Activated CD4-positive, alpha-beta T cell treated with anti-CD3 and anti-CD28 coated beads, Interleukin-2, amount 50 U/mL, for 48 hours (primary cell): Measurements from ENCODE around the gene MICALL1.

Experiments
- DNase-seq, 2 experiments: peaks; one replicate each; pipeline ENCODE4 v3.0.0-alpha.2; 2020

The MICALL1 gene, protein sequence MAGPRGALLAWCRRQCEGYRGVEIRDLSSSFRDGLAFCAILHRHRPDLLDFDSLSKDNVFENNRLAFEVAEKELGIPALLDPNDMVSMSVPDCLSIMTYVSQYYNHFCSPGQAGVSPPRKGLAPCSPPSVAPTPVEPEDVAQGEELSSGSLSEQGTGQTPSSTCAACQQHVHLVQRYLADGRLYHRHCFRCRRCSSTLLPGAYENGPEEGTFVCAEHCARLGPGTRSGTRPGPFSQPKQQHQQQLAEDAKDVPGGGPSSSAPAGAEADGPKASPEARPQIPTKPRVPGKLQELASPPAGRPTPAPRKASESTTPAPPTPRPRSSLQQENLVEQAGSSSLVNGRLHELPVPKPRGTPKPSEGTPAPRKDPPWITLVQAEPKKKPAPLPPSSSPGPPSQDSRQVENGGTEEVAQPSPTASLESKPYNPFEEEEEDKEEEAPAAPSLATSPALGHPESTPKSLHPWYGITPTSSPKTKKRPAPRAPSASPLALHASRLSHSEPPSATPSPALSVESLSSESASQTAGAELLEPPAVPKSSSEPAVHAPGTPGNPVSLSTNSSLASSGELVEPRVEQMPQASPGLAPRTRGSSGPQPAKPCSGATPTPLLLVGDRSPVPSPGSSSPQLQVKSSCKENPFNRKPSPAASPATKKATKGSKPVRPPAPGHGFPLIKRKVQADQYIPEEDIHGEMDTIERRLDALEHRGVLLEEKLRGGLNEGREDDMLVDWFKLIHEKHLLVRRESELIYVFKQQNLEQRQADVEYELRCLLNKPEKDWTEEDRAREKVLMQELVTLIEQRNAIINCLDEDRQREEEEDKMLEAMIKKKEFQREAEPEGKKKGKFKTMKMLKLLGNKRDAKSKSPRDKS

DNA sequence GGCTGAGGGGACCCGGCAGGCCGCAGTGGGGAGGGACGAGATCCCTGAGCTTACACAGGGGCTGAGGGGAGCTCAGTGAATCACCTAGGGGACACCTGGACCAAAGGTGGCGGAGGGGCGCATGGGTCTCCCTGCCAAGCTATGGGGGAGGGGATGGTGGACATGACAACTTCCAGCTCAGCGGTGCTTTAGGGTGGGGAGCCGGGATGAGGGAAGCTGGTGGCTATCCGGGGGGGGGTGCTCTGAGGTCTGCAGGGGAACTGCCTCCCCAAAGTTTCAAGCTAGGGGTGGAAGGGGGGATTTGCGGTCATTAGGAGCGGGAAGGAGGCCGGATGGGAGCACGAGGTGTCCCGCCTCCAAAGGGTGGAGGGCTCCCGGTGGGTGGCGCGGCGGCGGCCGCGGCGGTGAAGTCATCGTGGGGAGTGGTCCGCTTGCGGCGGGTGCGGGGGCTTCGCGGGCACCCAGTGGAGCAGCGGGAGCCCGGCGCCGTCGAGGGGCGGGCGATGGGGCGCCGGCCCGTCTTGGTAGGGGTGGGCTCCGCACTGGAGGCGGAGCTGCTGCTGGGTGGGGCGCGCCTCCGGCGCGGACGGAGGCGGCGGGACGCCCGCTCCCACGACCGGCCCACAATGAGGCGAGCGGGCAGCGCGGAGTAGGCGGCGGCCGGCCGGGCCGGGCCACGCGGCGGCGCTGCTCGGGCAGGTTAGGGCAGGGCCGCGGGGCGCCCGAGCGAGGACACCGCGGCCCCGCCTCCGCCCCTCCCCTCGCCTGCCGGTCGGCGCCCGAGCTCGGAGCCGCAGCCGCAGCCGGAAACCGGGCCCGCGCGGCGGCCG is at the start of gene MICALL1:
TSS of gene MICALL1 (plus strand) at position 764 of the 830 bp plus-strand sequence. CDS start 126 bp downstream, outside the sequence.
- DNase-seq, result peak; percentile 65 to 72

- DNase-seq, result no peak
Measured at GRCh38 chr22:37860796-37861421, 45.2 kb upstream of the MICALL1 start.

GRCh38 chr22:37862570-37863325 is 43.3 kb upstream of the MICALL1 start:
- no peak for DNase-seq

GRCh38 chr22:37865510-37865909 is 40.6 kb upstream of the MICALL1 start:
- DNase-seq, result no peak

DNA sequence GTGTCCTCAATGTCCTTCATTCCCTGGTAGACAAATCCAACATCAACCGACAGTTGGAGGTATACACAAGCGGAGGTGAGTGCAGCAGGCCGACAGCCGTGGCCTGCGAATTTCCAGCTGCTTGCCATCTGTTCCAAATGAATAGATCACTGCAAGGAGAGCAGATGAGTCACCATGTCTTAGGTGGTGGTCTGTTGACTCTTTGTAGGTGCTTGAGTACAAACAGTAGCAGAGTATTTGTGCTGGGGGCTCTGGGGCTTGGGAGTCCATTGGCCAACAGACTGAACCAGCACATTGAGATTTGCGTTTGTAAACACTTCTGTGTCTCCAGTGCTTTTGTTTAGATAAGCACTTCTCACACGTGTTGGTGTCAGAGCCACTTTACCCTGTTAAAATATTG is 35.8 kb upstream of the MICALL1 start:
- DNase-seq, result no peak

DNA sequence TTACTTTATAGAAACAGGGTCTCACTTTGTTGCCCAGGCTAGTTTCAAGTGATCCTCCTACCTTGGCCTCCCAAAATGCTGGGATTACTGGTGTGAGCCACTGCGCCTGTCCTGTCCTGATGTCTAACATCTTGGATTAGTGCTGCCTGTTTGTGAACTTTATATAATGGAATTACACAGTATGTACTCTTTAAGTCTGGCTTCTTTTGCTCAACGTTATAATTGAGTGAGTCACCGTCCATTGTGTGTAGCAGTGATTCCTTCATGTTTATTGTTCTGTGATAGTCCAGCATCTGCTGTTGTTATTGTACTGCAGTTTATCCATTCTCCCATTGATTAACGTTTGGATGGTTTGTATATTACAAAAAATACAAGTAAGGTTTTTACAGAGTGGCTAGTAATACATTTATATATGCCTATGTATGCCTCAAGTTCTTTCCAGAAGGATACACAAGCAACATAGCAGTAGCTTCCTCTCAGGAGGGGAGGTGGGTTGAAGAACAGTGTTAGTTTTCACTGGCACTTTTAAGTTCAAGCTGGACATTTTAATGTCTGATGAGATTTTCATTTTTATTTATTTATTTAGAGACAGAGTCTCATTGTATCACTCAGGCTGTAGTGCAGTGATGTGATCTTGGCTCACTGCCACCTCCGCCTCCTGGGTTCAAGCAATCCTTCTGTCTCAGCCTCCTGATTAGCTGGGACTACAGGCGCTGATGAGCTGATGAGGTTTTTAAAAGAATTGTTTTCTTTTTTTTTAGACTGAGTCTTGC is 25.2 kb upstream of the MICALL1 start:
- DNase-seq, result no peak

DNA sequence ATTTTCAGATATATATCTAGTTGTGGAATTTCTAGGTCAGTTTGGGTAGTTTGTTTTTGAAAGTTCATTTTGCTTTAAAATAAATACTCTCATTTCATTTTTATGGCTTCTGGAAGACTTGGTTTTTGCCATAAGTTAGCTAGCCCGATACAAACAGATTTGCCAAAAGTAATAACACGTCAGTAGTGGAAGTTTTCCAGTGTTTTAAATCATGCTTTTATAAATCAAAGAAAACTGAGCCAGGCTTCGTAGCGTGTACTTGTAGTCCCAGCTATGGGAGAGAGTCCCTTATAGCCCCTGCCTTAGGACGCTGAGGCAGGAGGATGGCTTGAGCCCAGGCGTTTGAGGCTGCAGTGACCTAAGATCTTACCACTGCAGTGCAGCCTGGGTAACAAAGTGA is 21.7 kb upstream of the MICALL1 start:
- no peak for DNase-seq

- DNase-seq, result no peak
Measured at GRCh38 chr22:37887584-37888378, 18.3 kb upstream of the MICALL1 start.

- no peak for DNase-seq
Measured at GRCh38 chr22:37891926-37892325, 14.2 kb upstream of the MICALL1 start.

DNA sequence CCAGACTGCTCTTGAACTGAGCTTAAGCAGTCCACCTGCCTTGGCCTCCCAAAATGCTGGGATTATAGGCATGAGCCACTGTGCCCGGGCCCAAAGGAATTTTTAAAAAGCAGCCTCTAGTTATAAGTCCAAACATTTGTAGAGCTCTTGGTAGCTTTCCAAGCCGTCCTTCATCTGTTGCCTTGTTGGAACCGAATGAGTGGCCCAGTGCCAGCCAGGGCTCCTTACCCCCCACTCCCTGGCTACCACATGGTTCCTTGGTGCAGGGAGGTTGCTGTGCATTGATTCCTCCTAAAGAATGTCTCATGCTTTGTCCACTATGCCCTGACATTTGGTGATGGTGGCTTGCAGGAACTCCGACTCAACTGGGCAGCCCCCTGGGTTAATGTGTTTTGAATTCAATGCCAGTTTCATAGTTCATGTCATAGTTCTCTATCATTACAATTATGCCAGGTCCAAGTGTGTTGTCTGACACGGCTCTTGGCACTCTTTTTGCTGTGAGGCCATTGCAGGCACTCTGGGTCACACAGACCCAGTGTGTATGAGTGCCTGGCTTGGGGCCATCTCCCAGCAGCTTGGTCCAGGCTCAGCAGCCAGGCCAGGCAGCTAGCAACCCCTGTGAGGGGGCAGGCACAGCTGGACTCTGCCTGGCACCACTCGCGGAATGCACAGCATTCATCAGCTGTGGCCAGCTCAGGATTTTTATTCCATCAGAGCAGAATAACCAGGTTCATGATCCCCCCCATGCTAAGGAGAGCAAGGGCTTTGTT is 13.3 kb upstream of the MICALL1 start:
- DNase-seq, result no peak

DNA sequence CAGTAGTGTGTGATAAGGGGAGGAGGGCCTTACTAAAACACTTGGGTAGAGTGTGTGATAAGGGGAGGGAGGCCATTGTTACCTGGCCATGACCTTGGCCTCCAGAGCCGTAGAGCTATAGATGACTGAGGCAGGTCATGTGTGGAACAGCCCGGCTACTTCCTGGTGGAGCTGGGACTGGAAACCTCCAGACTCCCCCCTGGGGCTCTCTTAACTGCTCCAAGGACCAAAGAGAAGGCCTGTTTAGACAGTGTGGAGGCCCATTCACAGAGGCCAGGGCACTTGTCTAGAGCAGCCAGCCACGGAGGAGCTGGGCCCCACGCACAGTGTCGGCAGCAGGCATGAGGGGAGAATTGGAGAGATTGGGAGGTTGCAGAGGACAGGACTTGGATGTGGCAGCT is 12.5 kb upstream of the MICALL1 start:
- no peak for DNase-seq

- no peak for DNase-seq
Measured at GRCh38 chr22:37894939-37895670, 11.0 kb upstream of the MICALL1 start.

- DNase-seq, result peak; percentile 25 to 30
Measured at GRCh38 chr22:37896181-37896592, 9.9 kb upstream of the MICALL1 start.

- no peak for DNase-seq
Measured at GRCh38 chr22:37896939-37897338, 9.2 kb upstream of the MICALL1 start.

GRCh38 chr22:37897807-37898206 is 8.3 kb upstream of the MICALL1 start:
- DNase-seq, result no peak

- DNase-seq, result no peak
Measured at GRCh38 chr22:37898441-37899181, 7.5 kb upstream of the MICALL1 start.
